D721Med (cell line): ENCODE data around the gene SKAP1.

ENCODE experiments used
- DNase-seq: peaks from one replicate; pipeline ENCODE4 v3.0.0; 2011; ENCODE audit warnings: low spot score; ENCODE audit not compliant: insufficient read length
- FAIRE-seq: peaks from 2 replicates; lab custom pipeline; 2011; peaks lifted over from hg19 to GRCh38; lab: Jason Lieb, UNC
- TF ChIP-seq, protein P1 (sequence below): IDR thresholded peaks from 2 replicates; pipeline ENCODE4 v1.5.1; 2012; ENCODE audit warnings: mild to moderate bottlenecking, control low read depth; ENCODE audit not compliant: insufficient read depth; ENCODE audit errors: missing control alignments

Gene SKAP1

DNA sequence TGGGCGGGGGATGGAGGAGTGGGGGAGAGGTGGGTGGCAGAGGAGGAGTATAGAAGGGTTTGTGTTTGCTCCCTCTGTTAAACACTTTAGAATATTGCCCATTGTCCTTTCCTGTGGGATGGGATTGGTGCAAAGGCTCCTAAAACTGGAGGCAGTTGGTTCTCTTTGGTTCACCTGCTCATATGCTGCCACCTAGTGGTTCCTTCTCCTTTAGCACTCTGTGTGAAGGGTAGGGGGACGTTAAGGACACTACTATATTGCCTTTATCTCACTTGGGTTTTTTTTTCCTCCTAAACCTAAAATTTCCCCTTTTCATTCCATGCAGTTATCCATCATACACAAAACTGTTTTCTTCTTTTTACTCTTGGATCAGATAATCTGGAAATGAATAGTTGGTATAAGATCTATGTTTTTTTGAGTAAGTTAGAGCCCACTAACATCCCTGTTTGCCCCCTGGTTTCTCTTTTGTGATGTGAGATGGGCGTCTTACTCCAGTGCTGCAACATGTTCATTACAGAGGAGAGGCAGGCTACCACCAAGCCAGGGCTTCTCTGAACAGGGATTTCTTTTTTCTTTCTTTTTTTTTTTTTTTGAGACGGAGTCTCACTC is 298.7 kb downstream of the SKAP1 start:
- DNase-seq (no peak), FAIRE-seq (peak; percentile 74)
- TF ChIP-seq, protein P1, sequence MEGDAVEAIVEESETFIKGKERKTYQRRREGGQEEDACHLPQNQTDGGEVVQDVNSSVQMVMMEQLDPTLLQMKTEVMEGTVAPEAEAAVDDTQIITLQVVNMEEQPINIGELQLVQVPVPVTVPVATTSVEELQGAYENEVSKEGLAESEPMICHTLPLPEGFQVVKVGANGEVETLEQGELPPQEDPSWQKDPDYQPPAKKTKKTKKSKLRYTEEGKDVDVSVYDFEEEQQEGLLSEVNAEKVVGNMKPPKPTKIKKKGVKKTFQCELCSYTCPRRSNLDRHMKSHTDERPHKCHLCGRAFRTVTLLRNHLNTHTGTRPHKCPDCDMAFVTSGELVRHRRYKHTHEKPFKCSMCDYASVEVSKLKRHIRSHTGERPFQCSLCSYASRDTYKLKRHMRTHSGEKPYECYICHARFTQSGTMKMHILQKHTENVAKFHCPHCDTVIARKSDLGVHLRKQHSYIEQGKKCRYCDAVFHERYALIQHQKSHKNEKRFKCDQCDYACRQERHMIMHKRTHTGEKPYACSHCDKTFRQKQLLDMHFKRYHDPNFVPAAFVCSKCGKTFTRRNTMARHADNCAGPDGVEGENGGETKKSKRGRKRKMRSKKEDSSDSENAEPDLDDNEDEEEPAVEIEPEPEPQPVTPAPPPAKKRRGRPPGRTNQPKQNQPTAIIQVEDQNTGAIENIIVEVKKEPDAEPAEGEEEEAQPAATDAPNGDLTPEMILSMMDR = peak; percentile 99

DNA sequence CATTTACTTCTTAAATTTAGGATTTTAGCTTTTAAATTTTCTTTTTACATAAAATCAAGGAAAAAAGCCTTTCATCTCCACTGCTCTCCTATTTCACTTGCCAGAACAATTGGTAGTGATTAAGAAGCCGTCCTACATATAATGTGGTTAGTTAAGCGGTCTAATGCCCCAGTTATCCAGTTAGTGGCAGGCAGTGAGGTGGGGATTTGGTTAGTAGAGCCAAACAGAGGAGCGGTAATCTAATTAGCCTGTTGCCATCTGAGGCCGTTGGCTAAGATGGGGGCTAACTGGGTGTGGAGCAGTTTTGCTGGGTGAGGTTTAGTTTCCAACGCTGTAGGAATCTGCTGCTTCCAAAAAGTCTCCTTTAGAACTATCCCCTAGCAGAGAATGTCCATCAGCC is 300.0 kb downstream of the SKAP1 start:
- DNase-seq (no peak), FAIRE-seq (no peak)
- TF ChIP-seq, protein P1 = no peak

DNA sequence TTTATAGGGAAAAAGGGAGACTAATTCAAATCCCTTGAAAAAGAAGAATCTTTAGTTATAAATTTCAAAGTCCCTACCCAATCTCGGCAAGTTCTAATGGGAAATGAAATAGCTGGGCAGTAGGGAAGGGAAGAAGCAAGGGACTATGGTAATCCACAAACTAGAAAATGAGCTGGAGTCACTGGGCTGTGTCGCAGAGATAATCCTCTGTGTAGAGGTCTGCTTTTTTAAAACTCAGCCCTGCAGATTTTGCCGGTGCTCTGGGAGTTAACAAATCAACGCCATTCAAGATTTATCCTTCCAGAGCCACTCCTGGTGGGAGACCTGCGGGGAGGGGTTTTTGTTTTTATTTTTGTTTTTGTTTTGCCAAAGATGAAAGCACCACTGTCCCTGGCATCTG is 301.6 kb downstream of the SKAP1 start:
- TF ChIP-seq, protein P1 = no peak
- FAIRE-seq = no peak
- no peak for DNase-seq

DNA sequence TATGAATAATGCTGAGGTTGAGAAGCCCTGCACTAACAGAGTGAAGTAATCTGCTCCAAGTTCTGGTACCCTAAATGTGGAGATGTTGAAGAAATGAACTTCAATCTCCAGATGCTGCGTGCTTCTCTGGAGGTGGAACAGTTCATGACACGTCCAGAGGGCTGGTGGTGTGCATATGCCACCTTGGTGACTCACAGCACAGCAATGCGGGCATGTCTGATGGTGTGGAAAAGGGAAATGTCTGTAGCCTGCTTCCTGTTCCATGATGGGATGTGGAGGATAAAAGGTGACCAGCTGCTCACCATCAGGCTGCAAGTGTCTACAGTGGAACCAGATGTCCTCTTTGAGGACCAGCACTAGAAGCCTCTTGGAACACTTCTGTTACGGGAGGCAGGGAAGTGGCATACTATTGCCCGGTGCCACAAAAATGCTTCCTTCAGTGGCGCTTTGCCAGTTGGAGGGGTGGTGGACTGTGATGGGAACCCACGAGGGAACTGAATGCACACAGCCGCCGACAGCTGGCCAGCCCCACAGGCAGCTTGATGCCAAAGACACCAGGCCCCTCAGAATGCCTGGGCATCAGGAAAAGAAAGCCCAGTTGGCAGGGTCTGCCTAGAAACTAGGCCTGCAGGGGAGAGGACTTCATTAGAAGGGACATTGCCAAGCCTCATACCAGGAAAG is 302.5 kb downstream of the SKAP1 start:
- no peak for DNase-seq
- FAIRE-seq = no peak
- TF ChIP-seq, protein P1 = no peak

DNA sequence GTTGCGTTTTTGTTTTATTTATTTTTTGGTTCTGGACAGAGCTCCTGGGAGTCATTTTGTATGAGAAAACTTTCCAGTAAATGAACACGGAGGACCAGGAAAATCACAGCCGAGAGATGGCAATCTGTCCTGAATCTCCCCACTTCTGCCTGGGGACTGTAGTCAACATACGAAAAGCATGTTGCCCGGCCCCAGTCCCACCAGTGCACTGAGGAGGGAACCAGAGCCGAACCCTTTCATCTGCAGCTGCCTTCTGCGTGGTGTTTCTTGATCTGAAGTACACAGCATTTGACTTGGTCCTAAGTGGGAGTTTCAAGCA is 303.5 kb downstream of the SKAP1 start:
- TF ChIP-seq, protein P1 = no peak
- DNase-seq (no peak), FAIRE-seq (no peak)

DNA sequence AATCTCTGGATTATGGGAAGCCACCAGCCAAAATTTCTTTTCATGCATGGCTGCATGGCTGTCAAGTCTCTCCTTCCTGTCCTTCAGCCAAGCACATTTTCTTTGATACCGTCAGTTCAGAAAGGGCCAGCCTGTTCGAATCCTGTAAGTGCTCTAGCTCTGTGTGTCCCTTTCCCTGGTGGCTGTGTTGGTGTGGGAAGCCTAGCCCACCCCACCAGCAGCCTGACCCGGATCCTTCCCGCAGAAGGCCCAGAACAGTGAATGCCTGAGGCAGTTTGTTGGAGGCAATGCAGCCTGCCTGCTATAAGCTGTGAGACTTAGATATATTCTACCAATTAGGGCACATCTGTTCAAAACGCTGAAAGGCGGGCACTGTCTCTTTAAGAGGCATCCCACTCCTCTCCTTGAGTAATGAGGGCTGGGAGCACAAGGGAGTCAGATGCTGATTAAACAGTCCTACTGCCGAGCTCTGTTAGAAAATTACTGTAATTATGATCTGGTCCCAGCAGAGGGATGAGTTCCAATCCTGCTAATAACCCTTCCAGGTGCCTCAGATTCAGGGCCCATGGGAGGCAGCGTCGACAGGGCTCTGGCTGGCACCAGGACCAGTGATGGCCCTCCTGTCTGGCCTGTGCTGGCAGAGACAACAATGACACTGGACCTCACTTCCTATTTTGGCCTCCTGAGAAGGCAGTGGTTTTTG is 304.0 kb downstream of the SKAP1 start:
- TF ChIP-seq, protein P1 = no peak
- FAIRE-seq = no peak
- DNase-seq = no peak
